Measurements from ENCODE around the gene TBPL2.

The TBPL2 gene

GRCh38 chr14:55411426-55412389 is 28.7 kb downstream of the TBPL2 start, which contains the start of gene ATG14:
ATG14 (minus strand) TSS chr14:55411830; CDS start chr14:55411822, 8 bp downstream.
- Histone ChIP-seq H3K27ac (peak within 1 kb of the TSS; percentile 75), H3K36me3 (ENCODE audit: control insufficient read depth, insufficient read depth, low read length) (no peaks in the 10 kb centered on the region), H3K4me3 (ENCODE audit: low read depth, low read length) (peak within 1 kb of the TSS; percentile 95), H3K9ac (peak within 1 kb of the TSS; percentile 82), H2AFZ (peak within 1 kb of the TSS; percentile 99), H3K79me2 (peaks cover 26% of the 10 kb centered on the region), H3K4me2 (ENCODE audit: low read length) (peak within 1 kb of the TSS; percentile 95), H3K4me1 (peaks cover 10% of the 10 kb centered on the region), H3K9me3 (ENCODE audit: control insufficient read depth, low read length) (no peaks in the 10 kb centered on the region), H3K27me3 (ENCODE audit: control insufficient read depth, insufficient read depth, low read length) (no peaks in the 10 kb centered on the region)
- no peak for TF ChIP-seq CTCF (IDR thresholded peaks at IDR 0.05)

- H3K79me2 ChIP-seq, result peaks cover 26% of the 10 kb centered on the region
- peak overlapping the region; percentile 95 for H3K4me3 ChIP-seq (ENCODE audit: low read depth, low read length)
- peaks cover 10% of the 10 kb centered on the region for H3K4me1 ChIP-seq
- no peaks in the 10 kb centered on the region for H3K36me3 ChIP-seq (ENCODE audit: control insufficient read depth, insufficient read depth, low read length)
- H3K9ac ChIP-seq, result no peak overlapping the region
- peak overlapping the region; percentile 99 for H2AFZ ChIP-seq
- no peak overlapping the region for H3K27ac ChIP-seq
- TF ChIP-seq CTCF (IDR thresholded peaks at IDR 0.05), result no peak
- H3K27me3 ChIP-seq (ENCODE audit: control insufficient read depth, insufficient read depth, low read length), result no peaks in the 10 kb centered on the region
- no peaks in the 10 kb centered on the region for H3K9me3 ChIP-seq (ENCODE audit: control insufficient read depth, low read length)
- peak overlapping the region; percentile 95 for H3K4me2 ChIP-seq (ENCODE audit: low read length)
Measured at GRCh38 chr14:55410876-55411275, 29.5 kb downstream of the TBPL2 start.

- Histone ChIP-seq H3K4me1 (no peaks in the 10 kb centered on the region), H3K9me3 (ENCODE audit: control insufficient read depth, low read length) (no peaks in the 10 kb centered on the region), H2AFZ (no peak overlapping the region), H3K27ac (no peak overlapping the region), H3K27me3 (ENCODE audit: control insufficient read depth, insufficient read depth, low read length) (no peaks in the 10 kb centered on the region), H3K36me3 (ENCODE audit: control insufficient read depth, insufficient read depth, low read length) (no peaks in the 10 kb centered on the region), H3K9ac (no peak overlapping the region), H3K79me2 (peaks cover 25% of the 10 kb centered on the region), H3K4me3 (ENCODE audit: low read depth, low read length) (no peak overlapping the region), H3K4me2 (ENCODE audit: low read length) (no peak overlapping the region)
- no peak for TF ChIP-seq CTCF (IDR thresholded peaks at IDR 0.05)
Measured at GRCh38 chr14:55404173-55404854, 36.1 kb downstream of the TBPL2 start.

- Histone ChIP-seq H3K27ac (no peak overlapping the region), H3K27me3 (ENCODE audit: control insufficient read depth, insufficient read depth, low read length) (no peaks in the 10 kb centered on the region), H3K4me1 (no peaks in the 10 kb centered on the region), H3K36me3 (ENCODE audit: control insufficient read depth, insufficient read depth, low read length) (no peaks in the 10 kb centered on the region), H2AFZ (no peak overlapping the region), H3K9me3 (ENCODE audit: control insufficient read depth, low read length) (no peaks in the 10 kb centered on the region), H3K4me3 (ENCODE audit: low read depth, low read length) (no peak overlapping the region), H3K9ac (no peak overlapping the region), H3K79me2 (peaks cover 16% of the 10 kb centered on the region), H3K4me2 (ENCODE audit: low read length) (no peak overlapping the region)
- no peak for TF ChIP-seq CTCF (IDR thresholded peaks at IDR 0.05)
Measured at GRCh38 chr14:55401751-55402150, 38.7 kb downstream of the TBPL2 start.
